NCI-H2081 (cell line): ENCODE data around the gene POLD2.

Source experiments
- DNase-seq, 2 experiments: peaks; one replicate each; lab custom pipeline; 2025; lab: John Stamatoyannopoulos, UW

Gene POLD2

GRCh38 chr7:44112997-44113763 lies 10.2 kb downstream of the POLD2 start:
- peak in 1 of 2 experiments; percentile 36 for DNase-seq

DNA sequence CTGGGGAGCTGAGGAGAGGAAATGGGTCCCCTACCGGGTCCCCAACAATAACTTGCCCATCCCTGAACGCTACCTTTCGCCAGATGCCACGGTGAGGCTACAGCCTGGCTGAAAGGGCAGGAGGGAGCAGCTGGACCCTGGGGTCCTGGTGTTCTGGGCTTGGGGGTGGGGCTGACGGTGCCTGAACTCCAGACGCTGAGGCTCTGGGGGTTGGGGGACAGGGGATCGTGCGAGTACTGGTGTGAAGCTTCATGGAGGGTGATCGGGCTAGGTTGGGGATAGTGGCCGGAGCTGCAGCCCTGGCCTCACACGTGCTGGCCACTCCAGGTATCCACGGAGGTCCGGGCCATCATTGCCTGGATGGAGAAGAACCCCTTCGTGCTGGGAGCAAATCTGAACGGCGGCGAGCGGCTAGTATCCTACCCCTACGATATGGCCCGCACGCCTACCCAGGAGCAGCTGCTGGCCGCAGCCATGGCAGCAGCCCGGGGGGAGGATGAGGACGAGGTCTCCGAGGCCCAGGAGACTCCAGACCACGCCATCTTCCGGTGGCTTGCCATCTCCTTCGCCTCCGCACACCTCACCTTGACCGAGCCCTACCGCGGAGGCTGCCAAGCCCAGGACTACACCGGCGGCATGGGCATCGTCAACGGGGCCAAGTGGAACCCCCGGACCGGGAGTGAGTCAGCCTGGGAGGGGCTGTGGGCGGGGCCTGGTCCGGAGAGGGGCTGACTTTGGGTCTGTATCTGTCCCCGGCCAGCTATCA lies 10.9 kb downstream of the POLD2 start:
- peak in 1 of 2 experiments; percentile 36 for DNase-seq

- no peak for DNase-seq
These were observed 11.6 kb downstream of the POLD2 start for GRCh38 chr7:44111761-44112160.

DNA sequence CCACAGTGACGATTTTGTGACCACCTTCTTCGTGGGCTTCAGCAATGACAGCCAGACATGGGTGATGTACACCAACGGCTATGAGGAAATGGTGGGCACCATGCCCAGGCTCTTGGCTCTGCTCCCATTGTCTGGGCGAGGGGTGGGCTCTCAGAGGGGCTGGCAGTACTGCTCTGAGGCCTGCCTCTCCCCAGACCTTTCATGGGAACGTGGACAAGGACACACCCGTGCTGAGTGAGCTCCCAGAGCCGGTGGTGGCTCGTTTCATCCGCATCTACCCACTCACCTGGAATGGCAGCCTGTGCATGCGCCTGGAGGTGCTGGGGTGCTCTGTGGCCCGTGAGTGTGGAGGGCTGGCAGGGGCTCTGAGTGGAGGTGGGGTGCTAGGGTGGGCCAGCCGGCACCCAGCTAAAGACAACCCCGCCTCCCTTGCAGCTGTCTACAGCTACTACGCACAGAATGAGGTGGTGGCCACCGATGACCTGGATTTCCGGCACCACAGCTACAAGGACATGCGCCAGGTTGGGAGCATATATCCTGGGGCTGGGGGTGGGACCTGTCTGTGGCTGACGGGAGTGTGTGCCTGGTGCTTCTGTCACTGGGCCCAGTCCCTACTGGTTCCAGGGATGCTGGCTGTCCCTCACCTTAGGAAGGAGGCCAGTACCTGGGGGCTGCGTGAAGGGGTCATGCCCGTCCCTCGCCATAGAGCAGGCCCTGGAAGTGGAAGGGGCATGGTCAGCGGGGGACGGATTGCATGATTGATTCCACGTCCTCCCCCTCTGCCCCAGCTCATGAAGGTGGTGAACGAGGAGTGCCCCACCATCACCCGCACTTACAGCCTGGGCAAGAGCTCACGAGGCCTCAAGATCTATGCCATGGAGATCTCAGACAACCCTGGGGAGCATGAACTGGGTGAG lies 12.4 kb downstream of the POLD2 start:
- DNase-seq = no peak

DNA sequence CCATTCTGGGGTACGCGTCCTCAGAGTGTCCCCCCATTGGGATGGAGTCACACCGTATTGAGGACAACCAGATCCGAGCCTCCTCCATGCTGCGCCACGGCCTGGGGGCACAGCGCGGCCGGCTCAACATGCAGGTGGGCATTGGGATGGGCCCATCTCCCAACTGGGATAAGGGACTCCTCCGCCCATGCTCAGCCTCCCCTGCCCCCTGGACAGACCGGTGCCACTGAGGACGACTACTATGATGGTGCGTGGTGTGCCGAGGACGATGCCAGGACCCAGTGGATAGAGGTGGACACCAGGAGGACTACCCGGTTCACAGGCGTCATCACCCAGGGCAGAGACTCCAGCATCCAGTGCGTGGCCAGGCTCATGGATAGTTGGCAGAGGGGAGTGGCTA lies 13.4 kb downstream of the POLD2 start:
- DNase-seq = no peak

DNA sequence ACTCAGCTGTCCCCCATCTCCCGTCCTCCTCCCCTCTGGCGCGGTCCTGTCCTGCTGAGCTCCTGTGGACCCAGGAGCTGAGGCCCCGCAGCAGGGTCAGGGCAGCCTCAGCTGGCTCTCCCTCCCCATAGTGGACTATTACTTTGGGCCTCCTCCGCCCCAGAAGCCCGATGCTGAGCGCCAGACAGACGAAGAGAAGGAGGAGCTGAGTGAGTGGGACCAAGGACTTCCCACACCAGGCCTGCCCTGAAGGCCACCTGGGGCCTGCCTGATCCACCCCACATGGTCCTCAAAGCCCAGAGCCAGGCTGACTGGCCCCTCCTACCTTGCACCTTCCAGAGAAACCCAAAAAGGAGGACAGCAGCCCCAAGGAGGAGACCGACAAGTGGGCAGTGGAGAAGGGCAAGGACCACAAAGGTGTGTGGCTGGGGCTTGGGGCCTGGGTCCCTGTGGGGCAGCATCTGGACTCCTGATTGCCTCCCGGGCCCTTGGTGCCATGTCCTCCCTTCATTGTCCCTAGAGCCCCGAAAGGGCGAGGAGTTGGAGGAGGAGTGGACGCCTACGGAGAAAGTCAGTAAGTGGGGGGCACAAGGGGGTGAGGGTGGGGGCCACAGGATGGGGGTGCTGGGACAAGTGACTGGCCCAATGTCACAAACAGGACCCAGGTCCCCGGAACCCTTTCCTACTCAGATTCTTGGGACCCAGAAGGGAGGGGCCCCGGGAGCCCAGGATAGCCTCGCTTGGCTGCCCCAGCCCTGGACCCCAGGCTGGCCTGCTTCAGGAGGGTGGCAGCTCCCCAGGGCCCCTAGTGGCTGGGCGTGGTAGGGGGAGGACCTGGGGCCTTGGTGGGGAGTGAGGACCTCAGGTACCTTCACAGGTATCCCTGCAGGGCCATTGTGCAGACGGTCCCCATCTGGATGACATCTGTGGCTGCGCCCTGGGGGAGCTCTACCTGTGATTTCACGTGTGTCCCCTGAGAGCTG lies 14.3 kb downstream of the POLD2 start:
- no peak for DNase-seq

- no peak for DNase-seq
These were observed 15.2 kb downstream of the POLD2 start for GRCh38 chr7:44107961-44108767.

DNA sequence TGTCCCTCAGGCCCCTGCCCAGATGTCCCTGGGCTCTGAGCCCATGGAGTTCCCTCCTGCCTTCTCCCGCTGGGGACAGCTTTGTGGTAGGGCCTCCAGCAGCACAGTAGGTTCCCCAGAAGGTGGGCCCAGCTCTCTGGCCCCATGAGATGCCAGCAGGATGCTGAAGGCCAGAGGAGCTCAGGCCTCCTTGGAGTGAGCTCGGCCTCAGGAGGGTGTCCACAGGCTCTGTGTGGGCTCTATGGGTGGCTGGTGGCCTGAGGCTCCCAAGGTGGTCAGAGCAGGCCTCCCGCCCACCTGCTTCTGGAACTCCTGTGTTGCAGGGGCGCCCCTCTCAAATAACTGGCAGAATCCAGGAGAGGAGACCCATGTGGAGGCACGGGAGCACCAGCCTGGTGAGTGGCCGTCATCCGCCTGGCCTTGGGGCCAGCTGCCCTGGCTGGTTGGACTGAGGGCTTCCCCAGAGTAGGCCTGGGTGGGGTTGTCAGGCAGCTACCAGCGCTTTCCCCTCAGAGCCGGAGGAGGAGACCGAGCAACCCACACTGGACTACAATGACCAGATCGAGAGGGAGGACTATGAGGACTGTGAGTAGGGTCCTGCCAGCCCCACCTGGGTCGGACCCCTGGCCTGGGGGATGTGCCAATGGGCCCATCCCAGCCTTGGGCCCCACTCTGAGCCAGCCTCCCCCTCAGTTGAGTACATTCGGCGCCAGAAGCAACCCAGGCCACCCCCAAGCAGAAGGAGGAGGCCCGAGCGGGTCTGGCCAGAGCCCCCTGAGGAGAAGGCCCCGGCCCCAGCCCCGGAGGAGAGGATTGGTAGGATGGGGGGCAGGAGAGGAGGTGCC lies 16.0 kb downstream of the POLD2 start:
- DNase-seq = no peak

GRCh38 chr7:44106311-44107065 lies 16.9 kb downstream of the POLD2 start:
- DNase-seq = no peak

GRCh38 chr7:44105832-44106231 lies 17.5 kb downstream of the POLD2 start:
- DNase-seq = no peak

GRCh38 chr7:44104860-44105771 lies 18.2 kb downstream of the POLD2 start:
- no peak for DNase-seq

- peak in 1 of 2 experiments; percentile 27 for DNase-seq
These were observed 19.2 kb downstream of the POLD2 start, which contains the start of gene AEBP1 for GRCh38 chr7:44103923-44104859. Gene AEBP1, plus strand, starts transcription at chr7:44104345. Its CDS starts 321 bp downstream, at chr7:44104666.

- no peak for DNase-seq
These were observed 19.8 kb downstream of the POLD2 start for GRCh38 chr7:44103566-44103922.

DNA sequence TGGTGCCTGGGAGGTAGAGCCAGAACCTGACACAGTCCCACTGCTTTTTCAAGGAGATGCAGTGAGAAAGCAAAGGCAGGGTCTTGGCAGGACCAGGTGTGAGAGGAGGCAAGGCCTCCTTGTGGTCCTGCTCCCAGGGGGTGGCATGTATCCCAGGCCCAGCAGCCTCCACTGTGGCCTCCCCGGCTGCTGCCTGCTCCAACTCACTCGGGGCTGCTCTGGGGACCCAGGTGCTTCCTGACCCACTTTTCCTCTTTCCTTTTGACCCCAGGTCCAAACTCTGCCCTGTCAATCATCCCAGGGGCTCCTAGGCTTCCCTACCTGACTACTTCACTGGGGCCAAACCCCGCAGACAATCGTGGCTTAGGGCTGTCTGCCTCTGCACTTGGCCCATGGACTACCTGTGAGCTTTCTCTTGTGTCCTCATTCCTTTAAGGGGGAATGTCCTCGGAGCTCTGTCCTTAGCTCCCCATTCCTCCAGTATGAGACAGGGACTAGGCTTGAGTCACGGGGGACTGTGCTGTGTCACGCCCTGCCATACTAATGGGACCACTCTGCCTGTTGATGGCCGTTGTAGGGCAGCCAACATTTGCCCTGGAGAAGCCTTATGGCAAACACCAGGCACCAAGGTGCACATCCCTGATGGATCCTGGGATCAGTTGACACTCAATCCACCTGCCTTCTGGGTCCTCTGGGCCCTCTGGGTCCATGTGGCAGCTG lies 20.3 kb downstream of the POLD2 start:
- DNase-seq = no peak
